UCSD-AML1 (cell line): Measurements from ENCODE around the gene GRAMD1B.
"Not testable (repeated sequence)": the region's sequence is repeated elsewhere in the genome, so short reads cannot be mapped to it uniquely, and the experiment has no call there.

Experiments used
- DNase-seq: peaks from one replicate; lab custom pipeline; 2025; ENCODE audit not compliant: unreplicated experiment; lab: John Stamatoyannopoulos, UW

GRAMD1B gene

DNA sequence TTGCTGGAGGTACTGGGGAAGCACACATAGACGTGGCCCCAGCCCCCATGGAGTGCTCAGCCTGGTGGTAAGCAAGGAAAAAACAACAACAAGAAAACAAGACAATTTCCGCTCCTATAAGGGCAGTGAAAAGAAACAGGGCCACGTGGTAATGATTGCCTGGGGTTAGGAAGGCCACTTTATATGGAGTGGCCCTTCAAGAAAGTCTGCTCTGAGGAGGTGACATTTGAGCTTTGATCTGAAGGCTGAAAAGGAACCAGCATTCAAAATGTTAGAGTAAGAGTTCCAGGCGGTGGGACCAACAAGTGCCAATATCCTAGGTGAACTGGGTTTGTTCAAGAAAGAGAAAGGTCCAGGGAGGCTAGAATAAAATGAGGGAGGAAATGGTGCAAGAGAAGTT, 136.8 kb downstream of the GRAMD1B start:
- DNase-seq, result no peak

DNA sequence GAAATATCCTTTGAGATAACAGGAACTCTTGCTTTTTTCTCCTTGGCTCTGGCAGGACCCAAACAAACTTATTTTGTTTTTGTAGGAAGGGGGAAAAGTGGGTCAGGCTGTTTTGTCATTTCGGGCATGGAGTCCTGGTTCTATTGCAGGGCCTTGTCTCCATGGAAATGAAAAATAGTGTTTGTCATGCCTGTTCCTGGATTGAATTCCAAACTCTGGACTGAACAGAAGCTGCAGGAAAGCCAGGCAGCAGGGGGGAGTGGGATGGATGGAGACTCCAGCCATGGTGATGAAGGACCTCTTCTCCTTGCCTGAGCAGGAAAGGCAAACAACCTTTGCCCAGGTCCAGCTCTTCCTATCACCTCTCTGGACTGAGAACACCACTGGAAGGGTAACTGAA, 137.4 kb downstream of the GRAMD1B start:
- no peak for DNase-seq

DNA sequence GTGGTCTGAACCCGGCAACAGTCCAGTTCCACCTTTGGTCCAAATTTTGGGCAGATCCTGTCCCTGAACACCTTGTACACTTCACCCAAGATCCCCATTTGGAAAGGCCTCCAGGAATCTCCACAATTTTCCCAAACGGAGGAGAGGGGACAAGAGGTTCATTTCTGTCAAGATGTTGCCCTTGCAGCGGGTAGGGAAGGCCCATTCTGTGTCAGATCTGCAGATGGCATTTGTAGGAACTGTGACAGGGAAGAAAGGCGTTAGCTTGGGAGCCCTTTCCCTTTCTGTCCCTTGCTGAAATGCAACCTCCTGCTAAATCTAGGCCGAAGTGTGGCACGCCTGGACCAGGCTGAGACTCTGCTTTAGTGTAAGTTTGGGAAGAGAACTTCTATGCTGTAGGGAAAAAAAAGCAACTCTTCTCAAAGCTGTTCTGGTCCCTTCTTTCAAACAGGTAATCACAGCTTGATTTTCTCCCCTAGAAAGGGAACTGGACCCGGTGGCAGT, 138.3 kb downstream of the GRAMD1B start:
- no peak for DNase-seq

DNA sequence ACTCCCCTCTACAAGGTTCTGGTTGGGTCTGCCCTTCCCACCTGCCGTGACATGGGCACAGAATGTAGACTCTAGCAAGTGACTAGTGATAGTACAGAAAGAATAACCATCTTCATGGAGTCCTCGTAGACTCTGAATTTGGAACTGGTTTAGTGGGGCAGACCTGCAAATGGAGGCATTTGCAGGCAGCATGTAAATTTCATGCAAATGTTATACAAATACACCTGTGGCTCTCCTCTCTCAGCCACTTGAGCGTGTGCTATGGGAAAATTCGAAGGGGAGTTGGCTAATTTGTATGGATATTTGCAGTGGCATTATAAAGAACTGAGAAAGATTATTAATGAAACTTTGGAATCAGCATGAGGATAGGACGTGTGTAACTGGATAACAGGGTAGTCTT, 139.3 kb downstream of the GRAMD1B start:
- DNase-seq, result no peak

DNA sequence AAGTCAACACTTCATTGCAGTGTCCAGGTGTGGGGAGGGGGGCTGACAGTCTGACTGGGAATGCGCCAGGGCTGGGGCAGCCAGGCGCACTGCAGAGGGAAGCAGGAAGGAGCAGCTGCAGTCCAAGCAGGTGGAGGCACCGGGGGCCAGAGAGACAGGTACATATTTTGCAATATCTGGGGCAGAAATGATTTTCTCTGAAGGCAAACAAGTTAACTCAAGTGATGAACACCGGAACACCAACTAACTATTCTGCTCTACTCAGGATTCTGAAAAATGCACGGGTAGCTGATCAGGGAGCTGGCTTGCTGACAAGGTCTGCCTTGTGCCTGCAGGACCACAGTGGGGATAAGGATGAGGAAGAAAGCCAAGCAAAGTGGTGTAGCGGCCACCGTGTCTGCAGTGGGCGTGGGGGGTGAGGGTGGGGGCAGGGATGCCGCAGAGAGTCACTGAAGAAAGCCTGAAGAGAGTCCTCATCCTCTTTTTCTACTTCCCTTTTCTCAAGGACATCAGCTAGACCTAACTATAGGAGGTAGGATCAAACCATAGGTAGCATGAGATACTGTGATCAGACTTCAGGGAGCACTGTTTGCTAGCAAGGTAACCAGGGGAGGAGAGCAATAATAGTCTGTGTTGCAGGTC, 141.0 kb downstream of the GRAMD1B start:
- DNase-seq, result no peak

DNA sequence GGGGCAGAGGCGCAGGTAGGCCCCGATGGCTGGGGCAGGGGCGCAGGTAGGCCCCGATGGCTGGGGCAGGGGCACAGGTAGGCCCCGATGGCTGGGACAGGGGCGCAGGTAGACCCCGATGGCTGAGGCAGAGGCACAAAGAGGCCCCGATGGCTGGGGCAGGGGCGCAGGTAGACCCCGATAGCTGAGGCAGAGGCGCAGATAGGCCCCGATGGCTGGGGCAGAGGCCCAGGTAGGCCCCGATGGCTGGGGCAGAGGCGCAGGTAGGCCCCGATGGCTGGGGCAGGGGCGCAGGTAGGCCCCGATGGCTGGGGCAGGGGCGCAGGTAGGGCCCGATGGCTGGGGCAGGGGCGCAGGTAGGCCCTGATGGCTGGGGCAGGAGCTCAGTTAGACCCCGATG, 142.7 kb downstream of the GRAMD1B start:
- not testable (repeated sequence) for DNase-seq

DNA sequence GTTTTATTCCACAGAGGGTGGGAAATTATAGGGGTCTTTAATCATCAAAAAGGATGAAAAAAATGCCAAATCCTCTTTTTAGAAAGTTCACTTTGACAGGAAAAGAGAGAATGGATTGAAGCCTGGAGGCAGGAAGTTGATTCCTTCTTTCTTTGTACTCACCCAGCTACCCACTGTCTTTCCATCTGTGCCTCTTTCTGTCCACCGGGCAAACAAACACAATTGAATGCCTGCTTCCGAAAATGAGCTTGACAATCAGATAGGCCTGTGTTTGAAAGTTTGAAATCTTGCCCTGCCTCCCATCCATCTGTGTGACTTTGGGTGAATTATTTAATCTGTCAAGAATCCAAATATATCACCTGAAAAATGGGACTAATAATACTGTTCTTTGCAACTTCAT, 143.2 kb downstream of the GRAMD1B start:
- DNase-seq, result no peak

DNA sequence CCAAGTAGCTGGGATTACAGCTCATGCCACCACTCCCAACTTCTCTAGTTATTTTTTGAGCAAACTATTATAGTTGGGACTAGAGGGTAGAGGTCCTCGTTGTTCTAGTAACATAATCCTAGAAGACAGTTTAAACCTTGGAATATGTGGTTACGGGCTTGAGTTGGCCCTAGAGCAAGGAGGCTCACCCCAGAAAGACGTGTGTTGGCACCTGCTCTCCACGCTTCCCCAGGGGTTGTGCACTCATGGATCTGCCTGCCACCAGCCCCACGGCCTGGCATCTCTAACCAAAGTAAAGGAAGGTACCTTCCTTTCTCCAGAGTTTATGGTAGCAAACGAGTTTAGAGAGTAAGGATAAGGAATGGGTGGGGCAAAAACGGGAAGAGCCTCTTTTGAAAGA, 145.4 kb downstream of the GRAMD1B start:
- no peak for DNase-seq

DNA sequence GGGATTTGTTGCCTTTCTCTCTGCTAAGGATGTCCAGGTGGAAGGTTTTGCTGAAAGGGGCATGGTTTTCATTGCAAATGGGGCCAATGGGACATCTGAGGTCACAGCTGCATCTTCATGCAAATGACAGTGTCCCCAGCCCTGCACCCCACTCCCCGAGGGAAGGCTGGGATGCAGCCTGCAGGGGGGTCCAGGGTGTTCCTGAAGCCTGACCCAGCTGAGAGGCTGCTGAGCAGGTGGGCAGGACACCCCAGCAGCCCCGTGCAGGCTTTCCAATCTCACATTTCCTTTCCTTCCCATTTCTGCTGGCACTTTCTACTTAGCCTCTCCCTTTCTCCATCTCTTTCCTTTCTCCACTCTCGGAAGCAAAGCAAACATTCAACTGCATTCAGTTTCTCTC, 146.0 kb downstream of the GRAMD1B start:
- no peak for DNase-seq

DNA sequence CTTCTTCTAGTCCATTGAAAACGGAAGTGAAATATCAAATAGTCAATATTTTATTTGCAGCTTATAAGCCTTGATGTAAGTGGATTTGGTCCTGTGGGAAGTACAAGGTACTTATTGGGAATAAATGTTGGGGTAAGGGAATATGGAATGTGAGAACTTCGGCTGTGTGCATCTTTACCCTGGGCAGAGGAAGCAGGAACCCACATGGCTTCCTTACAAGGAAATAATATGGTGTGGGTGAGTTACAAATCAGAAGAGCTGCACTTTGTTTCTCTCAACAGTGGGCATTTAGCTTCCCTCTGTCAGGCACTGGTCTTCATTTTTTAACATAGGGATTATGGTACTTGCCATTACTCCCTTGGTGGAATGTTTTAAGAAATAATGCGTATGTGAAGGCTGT, 146.4 kb downstream of the GRAMD1B start:
- DNase-seq, result no peak

DNA sequence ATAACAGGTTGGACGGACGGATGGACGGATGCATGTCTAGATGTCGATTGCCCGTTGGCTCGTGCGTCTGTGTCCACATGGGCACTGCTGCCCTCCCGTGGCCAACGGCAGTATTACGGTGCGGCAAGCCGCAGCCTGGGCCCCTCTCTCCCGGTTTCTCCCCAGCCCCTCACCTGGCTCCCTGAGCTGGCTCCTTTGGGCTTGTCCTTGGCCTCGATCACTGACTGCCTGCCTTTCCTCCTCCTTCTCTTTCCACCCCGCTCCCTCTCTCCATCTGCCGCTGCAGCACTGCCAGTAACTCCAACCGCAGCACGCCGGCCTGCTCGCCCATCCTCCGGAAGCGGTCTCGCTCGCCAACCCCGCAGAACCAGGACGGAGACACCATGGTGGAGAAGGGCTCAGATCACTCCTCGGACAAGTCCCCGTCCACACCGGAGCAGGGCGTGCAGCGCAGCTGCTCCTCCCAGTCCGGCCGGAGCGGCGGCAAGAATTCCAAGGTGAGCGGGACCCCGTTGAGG, 147.1 kb downstream of the GRAMD1B start:
- peak; percentile 50 for DNase-seq

DNA sequence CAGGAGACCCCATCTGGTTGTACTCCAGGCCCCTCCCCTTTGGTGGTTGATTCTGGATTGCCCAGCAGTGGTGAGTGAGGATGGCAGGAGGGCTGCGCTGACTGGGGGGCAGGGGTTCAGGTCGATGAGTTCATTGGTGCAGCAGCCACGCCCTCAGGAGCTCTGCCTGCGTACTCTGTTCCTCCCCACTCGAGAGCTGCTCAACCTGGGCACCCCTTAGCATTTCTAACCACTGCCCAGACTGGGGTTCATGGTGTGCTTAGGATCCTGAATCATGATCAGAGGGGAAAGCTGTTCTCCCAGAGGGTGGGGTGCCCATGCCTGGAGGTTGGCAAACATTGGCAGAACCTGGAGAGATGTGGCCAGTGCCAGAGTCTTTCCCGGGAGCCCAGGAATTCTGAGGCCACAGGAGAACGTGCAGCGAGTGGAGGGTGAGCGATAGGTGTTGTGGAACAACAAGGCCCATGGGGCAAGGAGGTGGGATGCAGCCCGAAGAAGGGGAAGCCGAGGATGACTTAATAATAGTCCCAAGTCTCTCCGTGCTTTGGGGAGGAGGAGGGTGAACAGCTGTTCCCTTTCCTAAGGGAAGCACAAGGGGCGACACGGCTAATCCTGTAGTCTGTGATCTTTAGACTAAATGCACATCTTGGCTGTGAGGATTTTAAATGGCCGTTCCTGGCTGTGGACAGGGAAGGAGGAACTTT, 148.9 kb downstream of the GRAMD1B start:
- no peak for DNase-seq

DNA sequence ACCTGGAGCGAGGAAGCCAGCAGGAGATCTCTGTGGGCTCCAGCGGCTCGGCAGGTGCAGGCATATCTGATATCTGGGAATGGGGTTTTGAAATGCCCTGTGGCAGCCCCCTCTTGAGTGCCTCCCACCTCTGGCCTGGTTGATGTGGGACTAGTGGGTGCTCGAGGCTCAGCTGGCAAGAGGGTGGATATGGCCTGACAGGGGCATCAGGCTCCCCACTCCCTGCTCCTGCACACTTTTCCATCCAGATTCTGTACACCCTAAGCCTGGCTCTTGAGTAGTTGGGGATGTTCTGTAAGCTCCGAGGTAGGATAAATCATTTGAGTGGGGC, 149.4 kb downstream of the GRAMD1B start:
- no peak for DNase-seq

DNA sequence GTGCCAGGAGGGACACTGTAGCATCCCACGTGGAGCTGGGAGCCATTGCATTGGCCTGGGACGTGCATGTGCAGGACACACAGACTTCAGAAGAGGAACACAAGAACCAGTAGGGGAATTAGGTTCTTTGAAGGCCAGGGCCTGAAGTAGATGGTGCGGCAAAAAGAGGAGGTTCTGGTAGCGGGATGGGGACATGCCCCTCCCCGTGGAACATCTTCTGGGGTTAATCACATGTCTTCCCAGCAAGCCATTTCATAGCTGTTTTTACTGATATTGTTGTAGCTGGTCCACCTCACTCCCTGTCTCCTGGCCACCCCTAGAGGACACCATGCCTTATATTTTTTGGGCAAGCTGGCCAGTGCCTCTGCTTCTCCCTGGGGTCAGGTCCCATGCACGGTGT, 150.1 kb downstream of the GRAMD1B start:
- DNase-seq, result no peak

DNA sequence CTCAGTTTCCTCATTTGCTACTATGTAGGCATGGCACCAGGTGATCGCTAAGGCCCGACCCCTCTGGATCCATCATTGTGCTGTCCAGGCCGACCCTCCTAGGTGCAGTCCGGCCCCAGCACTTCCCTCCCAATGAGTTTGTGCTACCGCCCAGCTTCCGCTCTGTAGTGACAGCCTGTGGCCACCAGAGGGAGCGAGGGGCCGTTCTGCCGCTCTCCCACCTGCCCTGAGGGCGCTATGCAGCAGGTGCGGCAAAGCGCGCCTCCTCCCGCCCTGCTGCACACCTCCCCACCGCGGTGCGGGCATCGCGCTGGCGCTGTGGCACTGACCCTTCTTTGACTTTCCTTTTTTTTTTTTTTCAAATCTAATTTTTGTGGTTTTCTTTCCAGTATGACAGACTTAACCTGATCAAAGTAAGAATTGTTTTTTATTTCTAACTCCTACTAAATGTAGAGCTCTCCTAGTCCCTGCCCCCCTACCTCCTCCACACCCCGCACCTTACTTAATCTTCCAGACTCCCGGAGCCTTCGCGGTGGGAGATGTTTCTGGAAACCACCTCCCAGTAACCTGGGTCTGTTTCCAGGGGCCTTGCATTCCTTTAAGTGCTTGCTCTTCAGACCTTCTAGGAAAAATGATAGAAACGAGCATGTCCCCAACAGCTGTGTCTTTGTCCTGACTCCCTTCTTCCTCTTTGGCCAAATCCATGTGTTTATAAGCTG, 150.6 kb downstream of the GRAMD1B start:
- DNase-seq, result no peak

DNA sequence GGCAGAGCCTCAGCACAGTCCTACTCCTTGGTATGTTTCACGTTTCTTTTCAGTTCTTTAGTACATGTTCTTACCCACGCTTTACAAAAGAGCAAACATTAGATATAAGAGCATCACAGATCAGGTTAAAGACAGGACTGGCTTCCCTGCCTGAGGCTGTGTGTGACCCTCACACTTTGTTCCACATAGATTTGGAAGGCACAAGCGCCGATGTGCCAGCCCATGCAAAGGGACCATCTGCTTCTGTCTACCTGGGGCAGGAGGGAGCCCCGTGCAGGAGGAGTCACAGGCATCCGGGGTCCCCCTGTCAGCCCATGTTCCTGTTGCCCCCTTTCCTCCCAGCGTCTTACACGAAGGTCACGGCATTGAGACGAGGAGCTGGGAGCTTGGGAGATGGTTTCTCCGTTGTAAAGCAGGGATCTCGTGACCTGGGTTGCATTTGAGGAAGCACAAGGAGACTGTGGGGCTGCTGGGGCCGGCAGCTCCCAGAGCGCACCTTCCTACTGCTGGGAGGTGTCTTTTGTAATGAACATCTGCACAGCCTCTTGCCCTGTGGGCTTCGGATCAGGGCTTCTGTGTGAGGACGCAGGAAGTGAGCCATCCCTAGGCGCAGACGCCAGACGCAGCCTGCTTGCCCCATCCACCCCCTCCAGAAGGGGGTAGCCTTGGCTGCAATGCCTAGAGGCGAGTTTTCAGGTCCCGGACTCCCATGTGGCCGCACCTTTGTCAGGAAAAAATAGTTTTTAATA, 151.8 kb downstream of the GRAMD1B start:
- no peak for DNase-seq

DNA sequence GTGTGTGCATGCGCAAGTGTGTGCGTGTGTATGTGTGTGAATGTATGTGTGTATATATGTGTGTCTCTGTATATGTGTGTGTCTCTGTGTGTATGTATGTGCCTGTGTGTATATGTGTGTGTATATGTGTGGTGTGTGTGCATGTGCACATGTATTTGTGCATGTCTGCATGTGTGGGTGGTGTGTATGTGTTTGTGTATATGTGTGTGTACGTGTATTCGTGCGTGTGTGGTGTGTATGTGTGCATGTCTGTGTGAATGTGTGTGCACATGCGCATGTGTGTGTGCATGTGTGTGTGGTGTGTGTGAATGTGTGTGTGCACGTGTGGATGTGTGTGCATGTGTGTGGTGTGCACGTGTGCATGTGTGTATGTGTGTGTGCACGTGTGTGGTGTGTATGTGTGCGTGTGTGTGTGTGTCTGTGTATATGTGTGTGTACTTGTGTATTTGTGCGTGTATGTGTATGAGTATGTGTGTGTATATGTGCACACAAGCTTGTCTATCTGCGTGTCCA, 153.0 kb downstream of the GRAMD1B start:
- DNase-seq, result no peak

DNA sequence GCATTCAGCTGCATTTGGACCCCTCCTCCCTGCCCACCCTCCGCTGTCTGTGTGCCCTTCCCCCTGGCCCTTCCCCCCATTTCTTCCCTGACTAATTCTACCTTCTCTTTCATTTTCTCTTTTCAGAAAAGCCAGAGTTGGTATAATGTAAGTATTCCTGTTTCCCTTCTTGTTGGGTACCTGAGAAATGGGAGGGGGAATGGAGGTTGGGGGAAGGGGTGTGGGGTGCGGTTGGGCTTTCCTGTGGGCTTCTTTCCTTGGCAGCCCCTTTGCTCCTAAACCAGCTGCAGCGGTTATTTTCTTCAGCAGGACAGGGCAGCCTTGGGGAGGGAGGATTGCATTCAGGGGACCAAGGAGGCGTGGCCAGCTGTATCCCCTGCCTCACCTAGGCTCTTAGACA, 154.1 kb downstream of the GRAMD1B start:
- no peak for DNase-seq

DNA sequence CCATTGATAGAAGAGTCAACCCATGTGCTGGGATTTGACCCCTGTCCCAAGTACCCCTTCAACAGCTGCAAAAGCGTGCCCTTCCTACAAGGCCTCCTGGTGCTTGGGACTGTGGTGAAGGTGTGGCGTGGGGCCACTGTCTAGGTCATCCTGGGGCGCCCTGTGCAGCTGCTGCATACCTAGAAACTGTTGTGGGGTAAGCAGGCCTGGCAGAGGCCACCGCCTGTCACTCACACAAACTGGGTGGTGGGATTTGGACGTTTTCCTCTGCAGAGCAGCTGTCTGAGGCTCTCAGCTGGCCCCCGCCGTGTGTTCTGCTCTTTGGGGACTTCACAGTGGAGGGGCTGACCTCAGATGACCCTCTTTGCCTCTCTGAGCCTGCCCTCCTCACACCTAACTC, 154.7 kb downstream of the GRAMD1B start:
- DNase-seq, result no peak

DNA sequence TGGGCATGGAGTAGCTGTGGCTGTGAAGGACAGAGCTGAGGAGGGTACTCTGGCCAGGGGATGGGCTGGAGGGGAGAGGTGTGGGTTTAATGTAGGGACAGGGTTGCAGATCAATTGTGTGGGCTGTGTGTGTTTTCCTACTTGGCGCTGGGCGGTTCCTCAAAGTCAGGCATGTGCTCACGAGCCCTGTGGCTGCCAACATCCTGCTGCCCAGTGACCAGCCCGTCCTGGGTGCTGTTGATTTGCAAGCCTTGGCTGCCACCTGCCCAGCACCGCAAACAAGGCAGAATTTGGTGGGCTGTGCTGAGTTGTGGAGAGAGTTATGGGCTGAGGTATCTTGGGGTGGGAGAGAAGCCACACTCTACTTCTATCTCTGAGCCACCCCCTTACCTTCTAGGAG, 155.1 kb downstream of the GRAMD1B start:
- no peak for DNase-seq

DNA sequence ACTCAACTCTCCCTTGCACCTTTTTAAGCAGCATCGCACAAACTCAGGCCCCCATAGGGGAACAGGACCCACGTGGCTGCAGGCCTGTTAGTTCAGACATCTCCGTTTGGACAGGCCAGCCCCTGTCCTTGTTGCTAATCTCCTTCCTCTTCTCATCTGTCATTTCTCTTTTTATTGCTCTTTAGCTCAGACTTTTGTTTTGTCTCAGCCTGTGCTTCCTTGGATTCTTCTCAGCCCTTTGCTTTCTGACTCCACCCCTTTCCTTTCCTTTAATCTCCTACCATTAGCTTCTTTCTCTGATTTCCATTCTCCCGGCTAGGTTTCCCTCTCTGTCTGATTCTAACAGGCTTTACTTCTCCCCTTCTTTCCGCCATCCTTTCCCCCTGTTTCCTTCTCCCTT, 155.6 kb downstream of the GRAMD1B start:
- DNase-seq, result no peak
